NCI-H1092 treated with DMSO at 0.1 percent for 48 hours (cell line): ENCODE data around the gene KRT33A.
"Not testable (repeated sequence)": the region's sequence is repeated elsewhere in the genome, so short reads cannot be mapped to it uniquely, and the experiment has no call there.

ENCODE experiments used
- DNase-seq: peaks from one replicate; lab custom pipeline; 2025; lab: John Stamatoyannopoulos, UW

KRT33A gene

GRCh38 chr17:41350381-41350878 is at the start of gene KRT33A:
KRT33A (minus strand) TSS chr17:41350828; CDS start chr17:41350767, 61 bp downstream.
- not testable (repeated sequence) for DNase-seq

- no peak for DNase-seq
Observed at GRCh38 chr17:41396996-41397660, 46.5 kb upstream of the KRT33A start, which contains the start of gene KRT31. KRT31 (minus strand) TSS chr17:41397608; CDS start chr17:41397539, 69 bp downstream.

GRCh38 chr17:41396340-41396739 is 45.7 kb upstream of the KRT33A start:
- no peak for DNase-seq

GRCh38 chr17:41395611-41396010 is 45.0 kb upstream of the KRT33A start:
- DNase-seq = no peak

GRCh38 chr17:41395044-41395443 is 44.4 kb upstream of the KRT33A start:
- not testable (repeated sequence) for DNase-seq

GRCh38 chr17:41394254-41394996 is 43.8 kb upstream of the KRT33A start:
- DNase-seq = no peak

GRCh38 chr17:41393826-41394225 is 43.2 kb upstream of the KRT33A start:
- DNase-seq = no peak

- DNase-seq = no peak
Observed at GRCh38 chr17:41393294-41393693, 42.7 kb upstream of the KRT33A start.

GRCh38 chr17:41392278-41392677 is 41.6 kb upstream of the KRT33A start:
- DNase-seq = no peak

GRCh38 chr17:41391535-41391934 is 40.9 kb upstream of the KRT33A start:
- no peak for DNase-seq

GRCh38 chr17:41390411-41390938 is 39.8 kb upstream of the KRT33A start:
- no peak for DNase-seq

- DNase-seq = no peak
Observed at GRCh38 chr17:41387670-41388069, 37.0 kb upstream of the KRT33A start.

GRCh38 chr17:41386227-41386626 is 35.6 kb upstream of the KRT33A start:
- no peak for DNase-seq

GRCh38 chr17:41383690-41384089 is 33.1 kb upstream of the KRT33A start:
- DNase-seq = no peak

GRCh38 chr17:41382394-41382793 is 31.8 kb upstream of the KRT33A start:
- DNase-seq = no peak

- DNase-seq = not testable (repeated sequence)
Observed at GRCh38 chr17:41381943-41382342, 31.3 kb upstream of the KRT33A start, which contains the start of gene KRT34. KRT34 (minus strand) TSS chr17:41382306; CDS start chr17:41382246, 60 bp downstream.

- DNase-seq = not testable (repeated sequence)
Observed at GRCh38 chr17:41380091-41380490, 29.5 kb upstream of the KRT33A start.

GRCh38 chr17:41377546-41377945 is 26.9 kb upstream of the KRT33A start:
- DNase-seq = no peak

- DNase-seq = no peak
Observed at GRCh38 chr17:41369713-41370112, 19.1 kb upstream of the KRT33A start, which contains the start of gene KRT33B. KRT33B (minus strand) TSS chr17:41369813; CDS start chr17:41369750, 63 bp downstream.

- no peak for DNase-seq
Observed at GRCh38 chr17:41369023-41369422, 18.4 kb upstream of the KRT33A start.

GRCh38 chr17:41367426-41368075 is 16.9 kb upstream of the KRT33A start:
- no peak for DNase-seq

GRCh38 chr17:41366070-41366469 is 15.4 kb upstream of the KRT33A start:
- DNase-seq = no peak
